Erythroblast (primary cell): ENCODE results near the gene APBA1.

Source experiments
- GATA1 ChIP-seq: IDR thresholded peaks from 2 replicates; pipeline ENCODE4 v1.6.1; 2011; ENCODE audit warnings: low read depth, mild to moderate bottlenecking, control low read depth, low read length, moderate library complexity
- POLR2A ChIP-seq: IDR thresholded peaks from 2 replicates; pipeline ENCODE4 v1.6.1; 2011; ENCODE audit warnings: mild to moderate bottlenecking, low read length

GRCh38 chr9:69392826-69393225 lies 279.3 kb downstream of the APBA1 start:
- TF ChIP-seq POLR2A (no peak), GATA1 (no peak)
